ENCODE data around the gene RABGAP1L. TPM values are rescaled to one million over a fixed set of nuclear protein-coding genes. Genes with fewer than 3 reads are reported as not detected.
"Not testable (repeated sequence)": the region's sequence is repeated elsewhere in the genome, so short reads cannot be mapped to it uniquely, and the experiment has no call there.

The RABGAP1L gene
- total RNA-seq, 2 experiments from 2014 or later, result 76.8 to 80.5 TPM

DNA sequence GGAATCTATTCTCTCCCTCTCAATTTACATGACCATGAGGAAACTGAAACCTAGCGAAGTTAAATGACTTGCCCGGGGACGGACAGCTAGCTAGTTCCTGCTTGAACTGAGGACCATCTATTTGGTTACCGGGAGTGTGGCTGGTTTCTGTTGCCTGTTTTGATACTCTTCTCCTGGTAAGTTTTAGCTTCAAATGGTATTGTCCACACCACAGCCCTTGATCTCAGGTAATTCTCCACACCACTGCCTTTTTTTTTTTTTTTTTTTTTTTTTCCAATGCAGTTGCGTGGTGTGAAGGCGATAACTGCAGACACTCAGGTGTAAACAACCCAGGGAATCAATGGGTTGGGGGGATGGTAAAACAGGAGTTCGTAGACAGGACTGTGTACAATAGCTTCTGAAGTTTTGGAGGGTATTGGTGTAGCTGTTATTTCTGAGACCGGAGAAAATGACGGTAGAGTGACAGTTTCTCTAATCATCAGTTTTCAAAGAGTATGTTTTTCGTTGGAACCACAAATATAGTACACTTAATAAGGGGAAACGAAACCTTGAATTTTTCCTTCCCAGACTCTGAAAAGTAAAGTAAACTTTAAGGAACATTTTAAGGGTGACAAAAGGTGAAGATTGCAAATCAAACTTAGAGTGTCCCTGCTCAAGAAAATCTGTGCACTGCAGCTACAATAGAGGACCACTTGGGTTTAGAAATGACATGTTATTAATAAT is 715.2 kb downstream of the RABGAP1L start:
- peak overlapping the region; percentile 47 for H3K27ac Mint-ChIP-seq
- H3K4me3 Mint-ChIP-seq, result peak overlapping the region; percentile 68
- no peak for DNase-seq
- ChIA-PET CTCF (interaction anchor here (1.7 kb wide), 1 partner anchor 109 kb away, joined by 7 read pairs; no protein-coding TSS in a partner anchor), POLR2A (interaction anchor here (1.0 to 1.4 kb wide), 3 partner anchors 12 to 94 kb away, joined by 3 to 4 read pairs (median 3); no protein-coding TSS in a partner anchor)
- H3K9me3 Mint-ChIP-seq, result peaks cover 5% of the 10 kb centered on the region
- H3K27me3 Mint-ChIP-seq, result no peaks in the 10 kb centered on the region
- H3K36me3 Mint-ChIP-seq (ENCODE audit: low read depth), result peaks cover 3% of the 10 kb centered on the region
- H3K4me1 Mint-ChIP-seq, result peaks cover 24% of the 10 kb centered on the region

GRCh38 chr1:174875306-174875705 is 716.0 kb downstream of the RABGAP1L start:
- no peak overlapping the region for H3K27ac Mint-ChIP-seq
- CTCF ChIA-PET, result no interaction called here
- H3K9me3 Mint-ChIP-seq, result no peaks in the 10 kb centered on the region
- peaks cover 24% of the 10 kb centered on the region for H3K4me1 Mint-ChIP-seq
- peak overlapping the region; percentile 28 for H3K4me3 Mint-ChIP-seq
- no peak for DNase-seq
- POLR2A ChIA-PET, result interaction anchor here (1.4 kb wide), 1 partner anchor 75 kb away, joined by 3 read pairs; no protein-coding TSS in a partner anchor
- H3K27me3 Mint-ChIP-seq, result no peaks in the 10 kb centered on the region
- no peaks in the 10 kb centered on the region for H3K36me3 Mint-ChIP-seq (ENCODE audit: low read depth)

- DNase-seq, result no peak
- Mint-ChIP-seq H3K4me3 (peak overlapping the region; percentile 55), H3K4me1 (peaks cover 20% of the 10 kb centered on the region), H3K27ac (no peak overlapping the region), H3K36me3 (ENCODE audit: low read depth) (peaks cover 4% of the 10 kb centered on the region), H3K27me3 (no peaks in the 10 kb centered on the region), H3K9me3 (no peaks in the 10 kb centered on the region)
- ChIA-PET CTCF (no interaction called here), POLR2A (interaction anchor here (0.8 to 0.9 kb wide), 2 partner anchors 122 to 123 kb away, joined by 3 read pairs; partner anchors contain the start of gene CACYBP)
Measured at GRCh38 chr1:174877208-174877673, 717.9 kb downstream of the RABGAP1L start.

DNA sequence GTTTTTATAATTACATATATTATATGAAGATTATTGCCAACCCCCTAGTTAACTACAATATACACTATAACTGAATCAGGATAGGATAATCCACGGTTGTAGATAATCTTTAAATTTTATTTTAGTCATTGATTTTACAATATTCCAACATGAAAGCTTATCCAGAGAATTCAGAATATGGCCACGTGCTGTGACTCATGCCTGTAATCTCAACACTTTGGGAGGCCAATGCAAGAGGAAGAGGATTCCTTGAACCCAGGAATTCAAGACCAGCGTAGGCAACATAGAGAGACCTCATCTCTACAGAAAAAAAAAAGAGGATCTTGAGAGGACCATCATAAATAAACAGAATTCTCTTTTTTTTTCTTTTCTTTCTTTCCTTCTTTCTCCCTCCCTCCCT is 720.9 kb downstream of the RABGAP1L start:
- ChIA-PET CTCF (no interaction called here), POLR2A (no interaction called here)
- Mint-ChIP-seq H3K36me3 (ENCODE audit: low read depth) (peaks cover 4% of the 10 kb centered on the region), H3K4me1 (peaks cover 7% of the 10 kb centered on the region), H3K9me3 (no peaks in the 10 kb centered on the region), H3K27me3 (no peaks in the 10 kb centered on the region), H3K27ac (no peak overlapping the region), H3K4me3 (no peak overlapping the region)
- DNase-seq, result no peak

- no peaks in the 10 kb centered on the region for H3K4me1 Mint-ChIP-seq
- ChIA-PET POLR2A (no interaction called here), CTCF (interaction anchor here (0.5 to 0.9 kb wide), 4 partner anchors 99 to 146 kb away, joined by 3 to 4 read pairs (median 3); no protein-coding TSS in a partner anchor)
- peaks cover 7% of the 10 kb centered on the region for H3K36me3 Mint-ChIP-seq (ENCODE audit: low read depth)
- H3K27me3 Mint-ChIP-seq, result no peaks in the 10 kb centered on the region
- no peaks in the 10 kb centered on the region for H3K9me3 Mint-ChIP-seq
- no peak overlapping the region for H3K4me3 Mint-ChIP-seq
- H3K27ac Mint-ChIP-seq, result no peak overlapping the region
- no peak for DNase-seq
Measured at GRCh38 chr1:174883409-174883808, 724.1 kb downstream of the RABGAP1L start.

DNA sequence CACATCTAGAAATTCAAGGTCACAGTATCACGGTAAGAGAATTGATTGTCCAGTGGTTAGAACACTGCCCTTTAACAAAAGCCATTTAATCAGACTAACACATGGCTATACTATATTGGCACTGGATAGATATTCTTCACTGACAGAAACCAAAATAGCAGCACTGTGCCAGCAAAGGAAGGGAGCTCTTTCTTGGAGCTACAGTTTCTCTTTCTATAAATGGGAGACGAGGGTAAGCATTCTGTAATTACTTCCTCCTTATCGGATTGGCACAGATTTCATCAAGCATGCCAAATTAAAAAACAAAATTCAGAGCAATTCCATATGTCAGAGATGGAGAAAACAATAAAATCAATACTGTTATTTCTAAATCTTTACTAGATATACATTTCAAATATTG is 724.7 kb downstream of the RABGAP1L start:
- Mint-ChIP-seq H3K4me3 (no peak overlapping the region), H3K27me3 (no peaks in the 10 kb centered on the region)

DNA sequence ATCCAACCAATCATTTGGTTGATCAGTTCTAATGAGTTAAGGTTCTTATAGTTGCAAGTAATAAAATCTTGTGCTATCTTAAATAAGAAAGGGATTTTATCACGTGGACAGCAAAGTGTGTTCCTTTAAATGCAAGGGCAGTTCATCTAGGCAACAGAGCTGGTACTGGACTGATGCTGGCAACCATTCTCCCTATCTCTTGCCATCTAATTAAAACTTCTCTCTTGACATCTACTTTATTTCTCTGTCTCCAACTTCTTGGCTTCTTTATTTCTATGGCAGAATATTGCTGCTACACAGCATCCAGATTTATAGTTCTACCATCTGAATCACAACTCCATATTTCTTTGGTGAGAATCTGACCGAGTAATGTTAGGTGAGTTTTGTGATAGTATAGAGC is 725.2 kb downstream of the RABGAP1L start:
- Mint-ChIP-seq H3K36me3 (ENCODE audit: low read depth) (peaks cover 9% of the 10 kb centered on the region), H3K27ac (no peak overlapping the region)
- POLR2A ChIA-PET, result no interaction called here

More for the DNA sequence above, 724.7 kb downstream of the RABGAP1L start:
- POLR2A ChIA-PET, result no interaction called here
- no peak for DNase-seq
- Mint-ChIP-seq H3K27ac (no peak overlapping the region), H3K9me3 (no peaks in the 10 kb centered on the region), H3K4me1 (no peaks in the 10 kb centered on the region), H3K36me3 (ENCODE audit: low read depth) (peaks cover 7% of the 10 kb centered on the region)
- CTCF ChIA-PET, result interaction anchor here (0.9 kb wide), 1 partner anchor 98 kb away, joined by 3 read pairs; no protein-coding TSS in a partner anchor

GRCh38 chr1:174890024-174890423 is 730.7 kb downstream of the RABGAP1L start:
- Mint-ChIP-seq H3K27ac (no peak overlapping the region), H3K27me3 (no peaks in the 10 kb centered on the region), H3K4me1 (peaks cover 3% of the 10 kb centered on the region), H3K4me3 (no peak overlapping the region), H3K36me3 (ENCODE audit: low read depth) (peaks cover 13% of the 10 kb centered on the region), H3K9me3 (no peaks in the 10 kb centered on the region)
- POLR2A ChIA-PET, result no interaction called here
- DNase-seq, result no peak
- CTCF ChIA-PET, result no interaction called here

More for the DNA sequence above, 725.2 kb downstream of the RABGAP1L start:
- CTCF ChIA-PET, result no interaction called here
- Mint-ChIP-seq H3K27me3 (no peaks in the 10 kb centered on the region), H3K4me1 (no peaks in the 10 kb centered on the region), H3K9me3 (no peaks in the 10 kb centered on the region), H3K4me3 (no peak overlapping the region)
- no peak for DNase-seq

DNA sequence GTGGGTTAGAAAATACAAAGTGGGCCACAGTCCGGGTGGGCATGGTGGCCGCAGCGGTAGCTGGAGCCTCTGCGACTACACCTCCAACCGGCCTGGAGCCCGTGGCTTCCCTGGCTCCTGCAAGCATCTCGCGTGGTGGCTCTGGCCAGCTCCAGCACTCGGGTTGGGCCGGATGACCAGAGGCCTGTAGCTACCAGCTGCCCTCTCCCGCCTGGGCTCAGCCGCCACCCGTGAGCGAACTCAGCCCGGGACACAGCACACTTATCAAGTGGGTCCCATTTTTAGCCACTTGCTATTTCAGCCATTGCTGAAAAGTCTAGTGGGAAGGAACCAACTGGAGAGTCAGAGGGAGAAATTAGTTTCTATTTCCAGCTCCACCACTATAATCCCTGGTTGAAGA is 732.7 kb downstream of the RABGAP1L start:
- ChIA-PET POLR2A (no interaction called here), CTCF (interaction anchor here (1.6 kb wide), 1 partner anchor 13 kb away, joined by 3 read pairs; no protein-coding TSS in a partner anchor)
- peaks cover 3% of the 10 kb centered on the region for H3K4me1 Mint-ChIP-seq
- no peak for DNase-seq
- H3K9me3 Mint-ChIP-seq, result no peaks in the 10 kb centered on the region
- H3K36me3 Mint-ChIP-seq (ENCODE audit: low read depth), result peaks cover 17% of the 10 kb centered on the region
- H3K27me3 Mint-ChIP-seq, result no peaks in the 10 kb centered on the region
- no peak overlapping the region for H3K4me3 Mint-ChIP-seq
- no peak overlapping the region for H3K27ac Mint-ChIP-seq

DNA sequence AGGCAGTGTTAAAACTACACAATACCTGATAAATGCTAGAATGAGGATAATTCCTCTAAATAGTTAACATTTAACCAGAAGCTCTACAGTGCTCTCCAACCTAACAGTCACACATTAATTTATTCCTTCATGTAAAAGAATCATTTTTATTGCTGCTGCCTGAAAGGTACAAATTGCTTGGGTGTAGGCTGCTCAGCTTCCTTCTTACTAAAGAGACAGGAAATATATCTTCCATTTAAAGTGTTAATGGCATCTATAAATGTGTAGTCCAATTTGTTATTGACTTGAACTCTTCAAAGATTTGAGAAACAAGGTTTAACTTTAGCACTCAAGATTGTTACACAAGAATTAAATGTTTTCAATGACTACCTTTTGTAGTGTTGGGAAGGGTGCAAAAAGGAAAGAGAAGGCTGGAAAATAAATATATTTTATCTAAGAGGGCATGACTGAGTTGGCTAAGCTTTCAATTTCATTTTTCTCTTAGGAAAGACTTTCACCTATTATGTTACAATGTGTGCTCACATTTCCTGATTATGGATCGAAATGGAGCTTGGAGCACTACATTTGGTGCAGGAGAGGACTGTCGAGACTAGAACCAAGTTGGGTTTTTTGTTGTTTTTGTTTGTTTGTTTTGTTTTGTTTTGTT is 734.9 kb downstream of the RABGAP1L start:
- H3K27ac Mint-ChIP-seq, result no peak overlapping the region

DNA sequence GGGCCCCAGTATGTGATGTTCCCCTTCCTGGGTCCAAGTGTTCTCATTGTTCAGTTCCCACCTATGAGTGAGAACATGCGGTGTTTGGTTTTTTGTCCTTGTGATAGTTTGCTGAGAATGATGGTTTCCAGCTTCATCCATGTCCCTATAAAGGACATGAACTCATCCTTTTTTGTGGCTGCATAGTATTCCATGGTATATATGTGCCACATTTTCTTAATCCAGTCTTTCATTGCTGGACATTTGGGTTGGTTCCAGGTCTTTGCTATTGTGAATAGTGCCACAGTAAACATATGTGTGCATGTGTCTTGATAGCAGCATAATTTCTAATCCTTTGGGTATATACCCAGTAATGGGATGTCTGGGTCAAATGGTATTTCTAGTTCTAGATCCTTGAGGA is 736.3 kb downstream of the RABGAP1L start:
- H3K27me3 Mint-ChIP-seq, POLR2A ChIA-PET, CTCF ChIA-PET, DNase-seq, H3K27ac Mint-ChIP-seq, H3K4me1 Mint-ChIP-seq, H3K4me3 Mint-ChIP-seq: not testable (repeated sequence)
- Mint-ChIP-seq H3K9me3 (peaks cover 10% of the 10 kb centered on the region), H3K36me3 (ENCODE audit: low read depth) (peaks cover 31% of the 10 kb centered on the region)

More for the DNA sequence above, 734.9 kb downstream of the RABGAP1L start:
- Mint-ChIP-seq H3K4me1 (peaks cover 3% of the 10 kb centered on the region), H3K36me3 (ENCODE audit: low read depth) (peaks cover 28% of the 10 kb centered on the region), H3K27me3 (no peaks in the 10 kb centered on the region), H3K4me3 (no peak overlapping the region), H3K9me3 (peaks cover 4% of the 10 kb centered on the region)
- ChIA-PET POLR2A (no interaction called here), CTCF (no interaction called here)
- no peak for DNase-seq

- H3K27me3 Mint-ChIP-seq, result no peaks in the 10 kb centered on the region
- DNase-seq, result no peak
- POLR2A ChIA-PET, result no interaction called here
- CTCF ChIA-PET, result no interaction called here
- no peak overlapping the region for H3K27ac Mint-ChIP-seq
- peaks cover 3% of the 10 kb centered on the region for H3K4me1 Mint-ChIP-seq
- H3K36me3 Mint-ChIP-seq (ENCODE audit: low read depth), result peaks cover 49% of the 10 kb centered on the region
- H3K9me3 Mint-ChIP-seq, result peaks cover 29% of the 10 kb centered on the region
- H3K4me3 Mint-ChIP-seq, result no peak overlapping the region
Measured at GRCh38 chr1:174898102-174898797, 738.9 kb downstream of the RABGAP1L start.

DNA sequence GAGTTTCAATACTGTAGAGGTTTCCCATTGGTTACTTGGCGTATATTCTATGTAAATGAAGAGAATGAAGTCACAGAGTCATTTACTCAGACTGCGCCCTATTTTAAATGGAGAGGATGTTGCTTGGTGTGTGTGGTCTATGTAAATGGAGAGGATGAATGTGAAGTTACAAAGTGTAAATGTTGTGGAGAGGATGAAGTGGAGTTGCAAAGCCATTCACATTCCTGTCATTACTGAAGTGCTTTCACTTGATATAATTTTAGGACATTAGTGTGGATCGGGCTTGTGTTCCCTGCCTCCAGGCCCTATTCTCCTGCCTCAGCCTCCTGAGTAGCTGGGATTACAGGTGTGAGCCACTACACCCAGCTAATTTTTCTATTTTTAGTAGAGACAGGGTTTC is 741.0 kb downstream of the RABGAP1L start:
- H3K4me3 Mint-ChIP-seq, result no peak overlapping the region
- DNase-seq, result no peak
- peaks cover 51% of the 10 kb centered on the region for H3K36me3 Mint-ChIP-seq (ENCODE audit: low read depth)
- CTCF ChIA-PET, result no interaction called here
- POLR2A ChIA-PET, result no interaction called here
- H3K27me3 Mint-ChIP-seq, result no peaks in the 10 kb centered on the region
- peaks cover 33% of the 10 kb centered on the region for H3K9me3 Mint-ChIP-seq
- H3K27ac Mint-ChIP-seq, result no peak overlapping the region
- no peaks in the 10 kb centered on the region for H3K4me1 Mint-ChIP-seq
